ENCODE measurements around the gene ABCB4.

Gene ABCB4

DNA sequence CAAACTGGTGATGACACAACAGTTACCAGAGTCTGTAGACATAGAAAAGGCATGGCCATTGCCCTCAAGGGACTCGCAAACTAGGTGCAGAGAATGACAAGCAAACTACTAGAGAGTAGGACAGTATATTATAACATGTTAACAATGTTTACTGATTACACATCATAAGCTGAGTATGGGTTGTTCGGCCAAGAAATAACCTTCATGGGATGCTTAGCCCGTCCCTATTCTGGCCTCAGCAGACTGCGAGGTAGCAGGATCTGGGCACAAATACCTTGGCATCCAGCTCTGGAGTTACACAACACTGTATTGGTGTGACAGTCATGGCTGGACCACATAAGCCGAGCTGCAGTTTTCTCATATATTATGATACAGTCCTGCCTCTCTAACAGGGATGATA, 51.4 kb downstream of the ABCB4 start:
- no peak for DNase-seq (ENCODE audit: low read depth, low spot score)

DNA sequence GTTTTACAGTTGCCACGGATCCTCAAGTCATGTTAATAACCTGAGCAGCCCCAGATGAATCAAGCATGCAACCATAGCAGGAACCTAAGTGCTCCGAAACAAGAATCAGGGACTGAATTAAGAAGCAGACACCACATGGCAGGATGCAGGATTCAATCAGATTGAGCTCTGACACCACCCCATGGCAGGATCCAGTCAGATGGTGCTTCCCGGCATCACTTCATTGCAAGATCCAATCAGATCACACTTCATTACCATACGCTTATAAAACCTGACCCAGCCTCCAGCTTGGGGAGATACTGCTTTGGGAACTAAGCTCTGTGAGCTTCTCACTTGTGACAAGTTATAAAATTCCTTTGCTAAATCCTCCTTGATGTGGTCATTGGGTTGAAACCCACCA, 55.3 kb downstream of the ABCB4 start:
- DNase-seq (ENCODE audit: low read depth, low spot score): no peak

DNA sequence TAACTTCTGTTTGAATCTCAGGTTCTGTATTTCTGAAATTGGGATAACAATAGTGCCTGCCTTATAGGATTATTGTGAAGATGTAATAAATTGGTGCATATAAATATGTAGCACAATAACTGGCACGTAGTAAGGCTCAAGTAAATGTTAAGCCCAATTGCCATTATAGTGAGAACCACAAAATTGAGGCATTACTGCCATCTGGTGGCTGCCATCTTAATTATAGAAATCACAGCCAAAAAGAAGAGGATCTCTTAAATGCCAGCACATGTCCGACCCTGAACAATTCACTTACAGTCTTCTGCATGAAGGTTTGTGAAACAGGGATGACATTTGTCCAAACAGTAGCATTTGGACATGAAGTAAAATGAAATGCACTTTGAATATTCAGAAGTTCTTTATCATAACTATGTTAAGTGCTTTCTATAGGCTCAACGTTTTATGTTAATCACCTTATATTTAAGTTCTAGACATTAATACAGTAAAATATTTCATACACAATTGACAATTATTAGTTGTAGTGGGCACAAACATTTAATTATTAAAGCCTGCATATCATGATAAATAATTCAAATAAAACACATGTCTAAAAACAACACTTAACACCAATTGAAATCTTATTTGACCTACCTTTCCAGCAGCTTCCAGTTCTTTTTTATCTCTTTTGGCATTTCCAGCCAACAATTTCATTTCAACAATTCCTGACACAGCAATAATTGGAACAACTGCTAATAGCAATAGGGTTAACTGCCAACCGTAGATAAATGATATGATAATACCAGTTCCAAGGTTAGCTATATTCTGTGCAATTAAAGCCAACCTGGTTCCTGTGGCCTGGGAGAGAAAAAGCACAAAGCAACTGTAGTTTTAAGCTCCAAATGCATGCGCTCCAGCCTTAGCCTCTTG, 58.5 kb downstream of the ABCB4 start:
- no peak for DNase-seq (ENCODE audit: low read depth, low spot score)

DNA sequence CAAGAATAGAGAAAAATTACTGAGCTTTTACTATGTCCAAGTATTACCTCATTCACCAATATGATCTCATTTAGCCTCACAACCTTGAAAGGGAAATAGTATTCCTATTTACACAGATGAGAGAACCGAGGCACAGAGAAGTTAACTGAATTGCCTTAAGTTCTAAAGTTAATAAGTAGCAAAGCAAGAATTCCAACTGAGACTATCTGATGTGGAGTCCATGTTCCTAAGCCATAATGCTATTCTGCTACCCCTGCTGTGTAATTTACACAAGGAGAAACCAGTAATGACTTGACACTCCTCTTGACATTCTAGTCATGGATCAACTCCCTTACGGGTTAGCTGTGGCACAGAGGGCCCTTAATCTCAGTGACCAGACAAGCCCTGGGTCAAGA, 60.7 kb downstream of the ABCB4 start:
- no peak for DNase-seq (ENCODE audit: low read depth, low spot score)

DNA sequence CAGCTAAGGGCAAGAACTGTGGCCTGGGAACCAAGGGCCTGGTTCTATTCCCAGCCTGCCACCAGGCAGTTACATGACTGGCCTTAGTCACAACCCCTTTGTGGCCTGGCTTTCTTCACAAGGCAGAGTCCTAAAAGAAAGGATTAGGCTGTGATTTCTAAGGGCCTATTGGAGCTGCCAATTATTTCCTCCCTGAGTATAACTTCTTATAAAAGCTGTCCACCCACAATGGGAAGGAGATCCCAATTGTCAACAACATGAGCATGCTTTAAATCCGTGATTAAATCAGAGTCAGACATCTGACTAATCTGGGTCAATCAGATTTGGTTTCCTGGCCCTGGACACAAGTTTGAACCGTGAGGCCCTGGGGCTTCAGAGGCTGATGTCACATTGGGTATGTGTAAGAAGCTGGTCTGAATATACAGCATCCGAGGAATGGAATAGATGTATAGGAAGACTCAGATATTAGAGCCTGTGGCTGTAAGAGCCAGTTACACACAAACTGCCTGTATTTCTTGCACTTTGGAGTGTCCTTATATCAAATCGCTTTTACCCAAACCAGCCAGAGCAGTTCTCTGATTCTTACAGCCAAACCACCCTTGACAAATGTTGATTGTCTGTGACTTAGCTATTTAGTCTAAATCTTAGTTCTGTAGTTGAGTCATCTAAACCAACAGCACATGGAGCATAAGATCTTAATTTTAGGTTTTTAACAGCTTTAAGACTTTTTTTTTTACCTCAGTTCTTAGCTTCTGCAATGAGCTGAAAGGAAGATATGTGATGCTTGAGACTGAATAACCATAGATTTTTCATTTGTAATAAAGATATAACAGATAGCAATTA, 61.3 kb downstream of the ABCB4 start:
- DNase-seq (ENCODE audit: low read depth, low spot score): no peak

DNA sequence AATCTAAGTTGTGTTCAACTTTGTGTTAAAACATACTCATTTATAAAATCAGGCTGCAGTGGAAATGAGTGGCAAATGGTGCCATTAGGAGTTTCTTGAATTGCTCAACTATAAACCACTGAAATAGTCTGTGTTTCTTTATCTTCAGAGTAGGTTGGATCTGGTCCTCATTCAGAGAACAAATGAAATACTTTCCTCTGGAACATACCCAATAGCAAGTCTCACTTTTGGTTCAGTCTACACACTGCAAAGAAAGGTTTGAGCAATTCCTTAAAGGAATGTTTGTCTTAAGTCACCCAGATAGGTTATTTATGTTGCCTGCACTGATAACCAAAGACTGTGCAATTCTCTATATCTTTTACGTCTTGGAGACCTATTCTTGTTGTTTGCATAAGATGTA, 62.5 kb downstream of the ABCB4 start:
- no peak for DNase-seq (ENCODE audit: low read depth, low spot score)

DNA sequence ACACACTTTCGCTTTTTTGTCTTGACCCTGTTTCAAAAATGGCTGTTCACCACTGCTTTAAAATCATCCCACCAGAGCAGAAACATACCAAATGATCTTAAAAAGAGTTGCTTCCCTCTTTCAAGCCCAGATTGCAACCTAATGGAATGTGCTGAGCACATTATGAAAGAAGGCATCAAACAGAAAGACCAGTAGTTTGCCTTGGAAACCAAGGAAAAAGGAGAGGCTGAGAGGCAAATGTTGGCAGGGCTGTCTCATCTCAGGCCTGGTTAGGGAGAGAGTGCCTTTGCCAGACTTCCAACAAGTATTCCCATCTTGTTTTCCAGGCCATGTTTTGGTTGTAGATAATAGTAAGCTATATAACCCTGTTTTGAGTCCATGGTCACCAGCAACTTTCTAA, 64.3 kb downstream of the ABCB4 start:
- DNase-seq (ENCODE audit: low read depth, low spot score): no peak

DNA sequence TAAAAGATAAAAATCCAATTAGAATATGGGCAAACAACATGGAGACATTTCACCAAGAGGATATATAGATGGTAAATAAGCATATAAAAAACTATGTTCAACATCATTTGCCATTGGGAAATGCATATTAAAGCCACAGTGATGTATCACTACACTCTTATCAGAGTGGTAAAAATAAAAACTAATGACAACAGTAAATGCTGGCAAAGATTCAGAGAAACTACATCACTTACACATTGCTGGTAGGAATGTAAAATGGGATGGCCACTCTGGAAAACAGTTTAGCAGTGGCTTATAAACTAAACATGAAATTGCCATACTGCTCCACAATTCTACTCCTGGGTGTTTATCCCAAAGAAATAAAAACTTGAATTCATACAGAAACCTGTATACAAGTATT, 70.8 kb downstream of the ABCB4 start:
- DNase-seq (ENCODE audit: low read depth, low spot score): no peak

DNA sequence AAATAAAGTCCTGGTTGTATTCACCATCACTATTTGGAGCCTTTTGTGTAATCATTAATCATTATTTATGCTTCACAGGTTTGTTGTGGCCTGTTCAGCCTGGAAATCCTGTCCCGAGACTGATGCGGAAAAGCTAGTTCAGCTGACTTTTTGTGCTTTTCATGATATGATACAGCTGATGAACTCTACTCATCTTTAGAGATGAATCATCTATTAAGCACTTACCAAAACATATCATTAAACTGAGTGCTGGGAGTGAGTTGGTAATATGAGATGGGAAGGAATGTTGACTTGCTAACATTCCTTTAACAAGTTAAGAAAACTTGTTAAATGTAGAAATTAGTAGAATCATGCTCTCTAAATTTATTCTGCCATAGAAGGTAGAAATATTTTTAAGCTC, 77.0 kb downstream of the ABCB4 start:
- DNase-seq (ENCODE audit: low read depth, low spot score): no peak

DNA sequence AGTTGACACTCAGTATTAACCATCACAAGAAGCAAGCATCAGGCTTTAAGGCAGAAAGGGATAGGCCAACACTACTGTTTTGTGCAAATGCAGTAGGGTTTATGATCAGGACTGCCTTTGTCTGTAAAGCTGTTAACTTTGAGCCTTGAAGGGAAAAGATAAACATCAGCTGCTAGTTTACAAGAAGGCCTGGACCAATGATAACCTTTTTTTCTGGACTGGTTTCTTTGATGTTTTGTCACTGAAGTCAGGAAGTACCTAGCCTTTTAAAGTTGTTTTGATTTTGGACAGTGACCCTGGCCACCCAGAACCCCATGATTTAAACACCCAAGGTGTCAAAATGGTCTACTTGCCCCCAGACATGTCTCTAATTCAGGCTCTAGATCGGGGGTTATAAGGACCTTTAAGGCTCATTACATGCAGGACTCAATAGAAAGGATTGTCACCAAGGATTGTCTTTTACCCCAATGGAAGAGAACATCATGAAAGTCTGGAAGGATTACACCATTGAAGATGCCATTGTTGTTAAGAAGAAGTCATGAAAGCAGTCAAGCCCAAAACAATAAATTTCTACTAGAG, 79.9 kb downstream of the ABCB4 start:
- DNase-seq (ENCODE audit: low read depth, low spot score): no peak

DNA sequence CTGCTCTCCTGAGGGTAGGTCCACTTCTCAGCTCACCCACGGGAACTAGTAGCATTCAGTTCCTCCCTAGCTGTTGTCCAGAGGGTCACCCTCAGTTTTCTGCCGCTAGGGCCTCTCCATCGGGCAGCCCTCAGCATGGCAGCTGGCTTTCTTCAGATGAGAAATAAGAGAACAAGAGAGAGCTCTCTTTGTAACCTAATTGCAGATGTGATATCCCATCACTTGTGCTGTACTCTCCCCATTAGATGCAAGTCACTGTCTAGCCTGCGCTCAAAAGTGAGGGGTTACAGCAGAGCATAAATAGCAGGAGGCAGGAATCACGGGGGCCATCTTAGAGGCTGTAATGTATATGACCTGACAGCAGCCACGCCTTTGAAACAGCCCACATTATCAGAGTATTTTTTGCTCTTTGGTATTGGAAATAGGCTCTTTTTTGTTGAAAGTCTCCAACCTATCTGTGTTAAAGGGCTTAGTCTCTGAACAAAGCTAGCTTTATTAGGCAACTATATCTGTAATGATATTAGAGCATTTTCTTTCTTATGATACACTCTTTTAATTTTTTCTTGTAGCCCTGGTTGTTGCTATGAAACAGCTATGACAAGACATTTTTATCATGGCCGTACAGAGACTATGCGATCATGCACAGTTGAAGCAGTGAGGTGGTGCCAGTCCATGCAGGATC, 84.3 kb downstream of the ABCB4 start:
- DNase-seq (ENCODE audit: low read depth, low spot score): no peak

DNA sequence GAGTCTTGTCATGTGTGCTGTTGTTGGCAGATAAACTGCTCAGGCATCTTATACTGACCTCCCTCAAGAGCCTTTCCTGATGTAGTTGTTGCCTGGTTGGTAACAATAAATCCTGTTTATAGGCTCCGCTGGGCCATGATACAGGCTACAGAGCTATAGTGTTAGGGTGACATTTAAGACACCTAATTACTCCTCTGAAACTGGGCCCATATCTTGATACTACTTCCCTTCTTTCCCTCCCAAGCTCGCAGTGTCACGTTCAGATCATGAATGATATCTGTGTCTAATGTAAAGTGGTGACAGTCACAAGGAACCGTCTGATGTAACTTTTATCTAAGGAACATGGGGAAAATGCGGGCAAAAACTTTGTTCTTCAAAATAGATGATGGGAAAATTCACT, 94.6 kb downstream of the ABCB4 start:
- no peak for DNase-seq (ENCODE audit: low read depth, low spot score)

DNA sequence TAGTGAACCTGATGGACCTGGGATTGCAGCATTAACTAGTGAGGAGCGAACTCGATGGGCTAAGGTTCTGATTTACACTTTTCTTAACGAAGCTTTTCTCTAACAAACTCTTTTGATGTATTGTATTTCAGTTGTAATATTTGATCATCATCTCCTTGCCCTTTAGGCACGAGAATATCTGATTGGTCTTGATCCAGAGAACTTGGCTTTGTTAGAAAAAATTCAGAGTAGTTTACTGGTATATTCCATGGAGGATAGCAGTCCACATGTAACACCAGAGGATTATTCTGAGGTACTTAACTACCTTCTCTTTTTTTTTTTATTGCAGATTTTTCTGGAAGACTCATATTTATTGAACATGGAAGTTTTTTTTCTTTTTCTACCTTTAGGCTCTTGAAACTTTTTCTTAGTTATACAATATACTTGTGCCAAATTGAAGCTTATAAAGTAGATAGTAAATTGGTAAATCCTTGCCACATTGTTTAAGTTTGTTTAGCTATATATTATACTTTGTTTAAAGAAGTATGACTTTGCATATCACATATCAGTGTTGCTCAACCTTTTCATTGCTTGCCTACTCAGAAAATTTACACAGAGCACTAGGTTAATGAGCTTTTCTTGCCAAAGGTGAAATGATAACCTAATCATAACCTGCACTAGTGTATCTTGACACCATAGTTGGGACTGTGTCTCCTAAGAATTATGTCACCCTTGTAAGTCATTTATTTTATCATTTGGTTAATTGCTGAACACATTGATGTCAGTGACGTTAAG, 99.6 kb downstream of the ABCB4 start:
- no peak for DNase-seq (ENCODE audit: low read depth, low spot score)

DNA sequence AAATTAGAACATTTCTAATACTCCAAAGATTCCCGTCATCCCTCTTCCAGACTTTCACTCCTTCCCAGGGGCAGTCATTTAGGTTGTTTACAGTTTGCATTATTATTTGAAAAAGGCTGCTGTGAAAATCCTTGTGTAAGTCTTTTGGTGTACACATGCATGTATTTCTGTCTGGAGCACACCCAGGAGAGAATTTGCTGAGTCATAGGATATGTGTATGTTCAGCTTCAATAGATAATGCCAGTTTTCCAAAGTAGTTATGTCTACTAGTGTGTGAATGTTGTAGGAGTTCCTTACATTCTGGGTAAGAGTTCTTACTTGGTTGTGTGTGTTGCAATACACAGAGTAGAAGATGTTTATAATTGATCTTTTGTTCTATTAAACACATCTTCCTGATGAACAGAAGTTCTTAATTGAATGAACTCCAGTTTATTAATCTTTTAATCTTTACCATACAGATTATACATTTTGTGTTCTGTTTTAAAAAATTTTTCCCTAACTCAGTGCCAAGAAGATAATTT, 104.8 kb downstream of the ABCB4 start:
- no peak for DNase-seq (ENCODE audit: low read depth, low spot score)

DNA sequence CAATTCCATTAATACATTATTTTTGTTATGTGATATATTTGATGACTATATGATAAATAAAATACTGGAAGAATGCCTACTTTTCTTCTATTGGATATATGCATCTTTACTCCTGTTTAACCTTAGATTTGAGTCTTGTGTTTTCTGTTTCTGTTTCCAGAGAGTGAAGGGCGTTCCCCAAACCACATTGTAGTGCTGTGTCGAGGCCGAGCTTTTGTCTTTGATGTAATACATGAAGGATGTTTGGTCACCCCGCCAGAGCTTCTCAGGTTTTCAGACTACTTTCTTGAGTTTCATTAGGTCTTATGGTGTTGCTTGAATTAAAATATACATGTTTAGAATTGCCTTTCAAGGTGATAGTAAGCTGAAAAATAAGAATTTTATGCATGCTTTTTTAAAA, 106.3 kb downstream of the ABCB4 start:
- no peak for DNase-seq (ENCODE audit: low read depth, low spot score)

DNA sequence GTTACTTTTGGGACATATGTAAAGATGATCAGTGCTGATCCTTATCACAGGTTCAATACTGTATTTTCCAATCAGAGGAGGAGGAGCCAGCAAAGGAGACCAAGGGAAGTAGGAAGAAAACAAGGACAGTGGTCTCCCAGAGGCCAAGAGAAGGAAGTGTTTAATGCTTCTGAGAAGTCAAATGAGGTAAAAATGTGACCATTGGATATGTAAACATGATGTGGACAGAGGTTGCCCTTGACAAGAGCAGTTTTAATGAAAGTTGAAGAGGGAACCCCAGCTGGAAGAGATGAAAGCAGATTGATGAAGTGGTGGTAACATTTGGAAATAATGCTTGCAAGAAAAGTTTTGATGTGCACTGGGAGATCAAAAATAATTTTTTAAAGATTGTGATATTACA, 111.2 kb downstream of the ABCB4 start:
- no peak for DNase-seq (ENCODE audit: low read depth, low spot score)

DNA sequence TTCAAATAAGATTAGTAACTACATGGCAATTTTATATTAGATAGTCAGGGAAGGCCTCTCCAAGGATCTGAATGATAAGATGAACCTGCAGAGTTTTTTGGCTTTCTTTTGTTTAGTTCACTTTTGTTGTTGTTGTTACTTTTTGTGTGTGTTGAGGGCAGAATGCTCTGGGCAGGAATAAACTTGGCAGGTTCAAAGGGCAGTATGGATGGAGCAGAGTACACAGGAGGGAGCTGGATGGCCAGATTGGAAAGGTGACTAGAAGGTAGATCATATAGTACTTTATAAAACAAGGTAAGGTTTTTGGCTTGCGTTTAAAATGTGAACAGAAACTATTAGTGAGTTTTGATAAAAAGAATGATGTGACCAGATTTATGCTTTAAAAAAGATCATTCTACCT, 112.1 kb downstream of the ABCB4 start:
- DNase-seq (ENCODE audit: low read depth, low spot score): no peak

DNA sequence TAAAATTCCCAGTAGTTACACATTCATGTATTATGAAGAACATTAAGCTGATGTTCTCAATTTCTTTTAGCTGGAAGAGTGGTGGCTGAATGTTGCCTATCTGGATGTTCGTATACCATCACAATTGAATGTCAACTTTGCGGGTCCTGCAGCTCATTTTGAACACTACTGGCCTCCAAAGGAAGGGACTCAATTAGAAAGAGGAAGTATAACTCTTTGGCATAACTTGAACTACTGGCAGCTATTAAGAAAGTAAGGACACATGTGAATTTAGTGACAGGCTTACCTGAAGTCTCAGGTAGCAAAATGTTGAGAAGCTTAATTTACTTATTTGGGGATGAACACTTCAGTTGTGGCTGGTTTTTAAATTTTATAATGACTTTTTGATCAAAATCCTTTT, 114.2 kb downstream of the ABCB4 start:
- DNase-seq (ENCODE audit: low read depth, low spot score): no peak

DNA sequence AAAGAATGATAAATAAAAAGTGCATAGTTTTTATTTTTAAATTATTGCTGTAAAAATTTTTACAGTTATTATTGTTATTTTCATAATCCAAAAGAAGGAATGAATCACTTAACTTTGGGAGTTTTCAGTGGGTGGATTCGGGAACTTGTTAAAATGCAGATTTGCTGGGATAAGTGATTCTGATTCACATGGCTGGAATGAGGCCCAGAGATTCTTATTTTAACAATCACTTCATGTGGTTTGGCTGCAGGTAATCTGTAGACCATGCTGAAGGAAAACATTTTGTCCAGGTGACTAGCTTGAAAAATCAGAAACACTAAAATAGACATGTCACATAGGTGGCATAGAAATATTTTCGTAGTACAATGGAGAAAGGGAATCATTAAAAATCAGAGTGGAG, 116.1 kb downstream of the ABCB4 start:
- DNase-seq (ENCODE audit: low read depth, low spot score): no peak

DNA sequence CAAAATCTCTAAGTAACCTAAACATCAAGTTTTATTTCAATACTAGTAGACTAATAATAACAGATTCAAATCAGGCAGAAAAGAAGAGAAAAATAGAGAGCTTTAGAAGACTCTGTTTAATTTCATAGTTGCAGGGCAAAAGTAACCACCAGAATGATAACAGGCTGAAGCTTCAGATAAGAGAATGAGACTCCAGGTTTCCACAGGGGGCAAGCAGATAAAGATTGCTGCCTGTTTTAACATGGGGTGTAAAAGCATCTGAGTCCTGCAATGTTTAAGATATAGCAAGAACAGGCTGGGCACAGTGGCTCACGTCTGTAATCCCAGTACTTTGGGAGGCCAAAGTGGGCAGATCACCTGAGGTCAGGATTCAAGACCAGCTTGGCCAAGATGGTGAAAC, 119.0 kb downstream of the ABCB4 start:
- DNase-seq (ENCODE audit: low read depth, low spot score): no peak

DNA sequence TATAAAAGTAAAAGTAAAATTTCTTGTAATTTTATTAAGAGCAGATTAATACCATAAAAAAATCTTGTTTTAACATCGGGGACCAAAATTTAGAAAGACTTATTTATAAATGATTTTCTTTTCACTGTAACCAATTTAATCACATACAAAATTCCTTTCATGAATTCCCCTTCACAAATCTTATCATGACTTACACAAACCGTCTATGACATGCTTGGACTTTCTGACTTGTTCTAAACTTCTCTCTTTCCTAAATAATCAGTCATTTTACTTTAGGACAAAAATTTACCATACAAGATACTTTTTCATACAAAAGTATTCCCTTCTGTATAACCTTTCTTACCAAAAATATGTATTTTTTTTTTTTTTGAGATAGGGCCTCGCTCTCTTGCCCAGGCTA, 120.7 kb downstream of the ABCB4 start:
- no peak for DNase-seq (ENCODE audit: low read depth, low spot score)

Data from iPS DF 19.7 (cell line).